ENCODE measurements around the gene RBKS.

GRCh38 chr2:27765621-27766286, 124.4 kb downstream of the RBKS start:
- no peak for TF ChIP-seq CTCF (IDR thresholded peaks at IDR 0.05; ENCODE audit: insufficient read depth, low read length)
- no peak for TF ChIP-seq POLR2AphosphoS5 (IDR thresholded peaks at IDR 0.05; ENCODE audit: low read depth)

Data from HL-60 (cell line).